GM12872 (cell line): ENCODE results near the gene ILDR1.

Source experiments
- TF ChIP-seq, protein P1 (sequence below): IDR thresholded peaks from 3 replicates; pipeline ENCODE4 v1.5.1; 2011; ENCODE audit warnings: low read depth, mild to moderate bottlenecking, low read length, moderate library complexity; ENCODE audit not compliant: insufficient read depth

Gene ILDR1

DNA sequence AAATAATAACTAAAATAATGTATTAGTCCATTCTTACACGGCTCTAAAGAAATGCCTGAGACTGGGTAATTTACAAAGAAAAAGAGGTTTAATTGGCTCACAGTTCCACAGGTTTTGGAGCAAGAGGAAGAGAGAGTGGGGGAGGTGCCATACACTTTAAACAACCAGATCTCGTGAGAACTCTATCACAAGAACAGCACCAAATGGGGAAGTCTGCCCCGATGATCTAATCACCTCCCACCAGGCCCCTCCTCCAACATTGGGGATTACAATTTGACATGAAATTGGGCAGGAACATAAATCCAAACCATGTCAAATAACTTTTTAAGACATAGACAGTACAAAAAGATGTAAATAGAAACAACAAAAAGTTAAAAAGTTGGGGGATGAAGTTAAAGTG, 63.2 kb downstream of the ILDR1 start:
- TF ChIP-seq, protein P1, sequence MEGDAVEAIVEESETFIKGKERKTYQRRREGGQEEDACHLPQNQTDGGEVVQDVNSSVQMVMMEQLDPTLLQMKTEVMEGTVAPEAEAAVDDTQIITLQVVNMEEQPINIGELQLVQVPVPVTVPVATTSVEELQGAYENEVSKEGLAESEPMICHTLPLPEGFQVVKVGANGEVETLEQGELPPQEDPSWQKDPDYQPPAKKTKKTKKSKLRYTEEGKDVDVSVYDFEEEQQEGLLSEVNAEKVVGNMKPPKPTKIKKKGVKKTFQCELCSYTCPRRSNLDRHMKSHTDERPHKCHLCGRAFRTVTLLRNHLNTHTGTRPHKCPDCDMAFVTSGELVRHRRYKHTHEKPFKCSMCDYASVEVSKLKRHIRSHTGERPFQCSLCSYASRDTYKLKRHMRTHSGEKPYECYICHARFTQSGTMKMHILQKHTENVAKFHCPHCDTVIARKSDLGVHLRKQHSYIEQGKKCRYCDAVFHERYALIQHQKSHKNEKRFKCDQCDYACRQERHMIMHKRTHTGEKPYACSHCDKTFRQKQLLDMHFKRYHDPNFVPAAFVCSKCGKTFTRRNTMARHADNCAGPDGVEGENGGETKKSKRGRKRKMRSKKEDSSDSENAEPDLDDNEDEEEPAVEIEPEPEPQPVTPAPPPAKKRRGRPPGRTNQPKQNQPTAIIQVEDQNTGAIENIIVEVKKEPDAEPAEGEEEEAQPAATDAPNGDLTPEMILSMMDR = no peak

DNA sequence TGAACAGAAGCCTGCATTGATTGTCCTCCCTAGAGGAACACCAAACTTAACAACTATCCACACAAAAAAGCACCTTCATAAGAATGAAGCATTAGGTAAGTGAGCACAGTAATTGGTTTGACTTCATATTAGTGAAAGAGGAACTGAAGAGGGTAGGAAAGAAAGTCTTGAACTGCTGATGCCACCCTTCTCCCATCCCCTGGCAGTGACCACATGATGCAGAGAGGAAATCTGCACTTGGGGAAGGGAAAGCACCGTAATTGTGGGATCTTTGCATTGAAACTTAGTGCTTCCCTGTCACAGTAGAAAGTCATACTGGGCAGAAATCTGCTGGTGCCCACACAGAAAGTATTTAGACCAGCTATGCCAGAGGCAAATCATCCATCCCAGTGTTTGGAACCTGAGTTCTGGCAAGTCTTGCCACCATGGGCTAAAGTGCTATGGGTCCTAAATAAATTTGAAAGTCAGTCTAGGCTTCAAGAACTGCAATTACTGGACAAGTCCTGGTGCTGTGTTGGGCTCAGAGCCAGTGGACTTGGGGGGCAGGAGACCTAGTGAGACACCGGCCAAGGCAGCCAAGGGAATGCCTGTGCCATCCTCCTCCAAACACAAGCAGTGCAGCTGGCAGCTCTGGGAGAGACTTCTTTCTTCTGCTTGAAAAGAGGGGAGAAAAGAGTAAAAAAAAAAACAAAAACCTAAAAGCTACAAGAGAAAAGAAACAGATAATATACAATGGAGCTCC, 64.2 kb downstream of the ILDR1 start:
- TF ChIP-seq, protein P1 = no peak

DNA sequence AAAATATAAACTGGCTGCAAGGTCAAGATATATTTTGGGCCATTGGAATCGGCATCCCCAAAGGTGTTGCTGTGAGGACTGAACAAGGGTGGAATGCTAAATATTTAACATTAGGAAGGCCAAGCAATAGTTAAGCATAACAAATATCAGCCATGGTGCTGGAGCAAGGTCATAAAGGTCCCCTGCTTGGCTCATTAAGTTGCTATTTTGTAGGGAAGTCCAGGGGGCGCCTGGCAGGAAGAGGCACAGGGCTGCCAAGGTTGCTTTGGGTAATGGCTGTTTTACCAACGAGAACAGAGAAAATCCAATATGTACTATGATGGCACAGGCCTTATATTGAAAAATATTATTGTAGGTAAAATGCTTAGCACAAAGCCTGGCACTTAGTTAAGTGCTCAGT, 65.7 kb downstream of the ILDR1 start:
- TF ChIP-seq, protein P1 = no peak

DNA sequence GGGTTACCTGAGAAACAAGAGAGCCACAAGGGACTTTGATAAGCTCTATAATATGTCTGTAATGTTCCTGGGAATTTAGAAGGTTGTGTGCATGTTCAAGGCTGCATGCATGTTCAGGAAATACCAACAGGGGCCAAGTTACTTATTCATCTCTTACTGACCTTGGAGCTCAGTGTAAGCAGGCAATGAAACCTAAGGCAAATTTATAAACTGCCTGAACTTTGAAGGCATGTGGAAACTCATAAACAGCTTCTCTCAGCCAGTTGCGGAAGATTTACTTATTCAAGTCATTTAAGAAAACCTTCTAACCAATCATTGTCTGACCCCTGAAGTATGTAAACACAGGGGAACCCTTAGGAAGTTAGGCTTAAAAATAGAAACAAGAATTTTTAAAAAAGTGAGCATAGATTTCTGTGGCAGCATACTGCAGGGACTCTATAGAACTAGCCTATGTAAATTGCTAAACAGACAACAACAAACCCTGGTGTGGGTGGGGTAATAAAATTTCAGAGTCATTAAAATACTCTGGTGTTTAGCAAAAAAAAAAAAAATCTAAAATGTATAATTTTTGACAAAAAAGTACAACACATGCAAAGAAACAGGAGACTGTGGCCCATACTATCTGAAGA, 70.6 kb downstream of the ILDR1 start:
- TF ChIP-seq, protein P1 = no peak

DNA sequence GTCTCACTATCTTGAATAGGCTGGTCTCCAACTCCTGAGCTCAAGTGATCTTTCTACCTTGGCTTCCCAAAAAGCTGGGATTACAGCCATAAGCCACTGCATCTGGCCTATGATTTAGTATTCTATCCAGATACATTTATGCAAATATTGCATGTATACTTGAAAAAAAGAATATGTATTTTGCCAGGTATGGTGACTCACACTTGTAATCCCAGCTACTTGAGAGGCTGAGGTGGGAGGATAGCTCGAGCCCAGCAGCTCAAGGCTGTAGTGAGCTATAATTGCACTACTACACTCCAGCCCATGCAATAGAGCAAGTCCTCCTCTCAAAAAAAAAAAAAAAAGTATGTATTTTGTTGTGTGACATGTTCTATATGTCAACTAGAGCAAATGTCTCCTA, 73.4 kb downstream of the ILDR1 start:
- TF ChIP-seq, protein P1 = no peak

DNA sequence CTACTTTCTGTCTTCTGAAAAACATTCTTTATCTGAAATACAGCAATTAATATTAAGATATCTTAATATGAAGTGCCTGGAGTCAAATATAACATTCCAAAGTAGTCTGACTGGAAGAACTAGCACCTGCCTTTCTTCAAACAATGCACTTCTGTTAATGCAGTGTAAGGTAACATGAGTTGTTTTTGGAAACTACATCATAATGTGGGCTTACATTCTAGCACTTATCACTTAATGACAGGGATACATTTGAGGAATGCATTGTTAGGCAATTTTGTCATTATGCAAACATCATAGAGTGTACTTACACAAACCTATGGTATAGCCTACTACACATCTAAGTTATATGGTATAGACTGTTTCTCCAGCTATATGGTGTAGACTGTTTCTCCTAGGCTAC, 78.6 kb downstream of the ILDR1 start:
- TF ChIP-seq, protein P1 = no peak

DNA sequence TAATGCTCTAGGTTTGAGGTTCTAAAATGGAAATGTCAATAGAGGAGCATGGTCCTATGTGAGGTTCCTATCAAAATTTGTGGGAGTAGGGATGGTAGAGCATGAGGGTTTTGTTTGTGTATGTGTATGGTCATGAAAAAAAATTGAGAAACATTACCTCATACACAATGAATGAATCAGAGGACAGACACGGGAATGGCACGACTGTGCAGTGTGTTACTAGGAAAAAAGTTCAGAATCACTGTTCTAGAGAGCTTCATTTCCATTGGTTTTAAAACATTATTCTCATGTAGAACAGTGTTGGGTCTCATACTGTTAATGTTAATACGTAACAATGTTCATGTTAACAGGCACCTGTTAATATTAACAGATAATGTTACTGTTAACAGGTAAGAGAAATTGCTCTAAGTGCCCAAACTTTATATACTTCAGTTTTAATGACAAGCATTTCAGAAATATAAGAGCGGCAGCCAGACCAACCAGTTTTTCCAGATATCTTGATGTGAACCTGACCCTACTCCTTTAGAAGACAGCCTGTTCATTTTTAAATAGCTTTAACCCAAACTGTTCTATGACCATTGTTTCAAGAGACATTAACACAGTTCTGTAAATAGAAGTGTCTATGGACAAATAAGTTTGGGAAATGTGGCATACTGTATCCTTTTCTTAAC, 79.8 kb downstream of the ILDR1 start:
- TF ChIP-seq, protein P1 = no peak
